Fibroblast of lung (primary cell): Measurements from ENCODE around the gene EDA. TPM values are rescaled to one million over a fixed set of nuclear protein-coding genes. Genes with fewer than 3 reads are reported as not detected.

Experiments
- DNase-seq, 2 donors: peaks; one replicate each; pipeline versions ENCODE4 v3.0.0 to v3.0.0-alpha.2; 2010; ENCODE audit warnings: low read depth in 2 of 2
- H2AFZ ChIP-seq: 2 replicates; pipeline ENCODE4 v1.5.1; 2012; ENCODE audit warnings: low read length, control low read depth, inconsistent platforms
- H3K27ac ChIP-seq: 2 replicates; pipeline ENCODE4 v1.5.1; 2011; ENCODE audit warnings: low read length, control low read depth; ENCODE audit not compliant: insufficient read depth
- H3K27me3 ChIP-seq: 2 replicates; pipeline ENCODE4 v1.5.1; 2011; ENCODE audit warnings: mild to moderate bottlenecking, low read length; ENCODE audit not compliant: control insufficient read depth, insufficient read depth
- H3K36me3 ChIP-seq: 2 replicates; pipeline ENCODE4 v1.5.1; 2011; ENCODE audit warnings: low read length; ENCODE audit not compliant: control insufficient read depth, insufficient read depth
- H3K4me1 ChIP-seq: 2 replicates; pipeline ENCODE4 v1.5.1; 2011; ENCODE audit warnings: low read length; ENCODE audit not compliant: control insufficient read depth, insufficient read depth; ENCODE audit errors: extremely low read depth
- H3K4me2 ChIP-seq: 2 replicates; pipeline ENCODE4 v1.5.1; 2011; ENCODE audit warnings: low read length, control low read depth; ENCODE audit not compliant: insufficient read depth; ENCODE audit errors: extremely low read depth
- H3K4me3 ChIP-seq, 4 experiments: fragments of 200-600 bp in 1 of 4; sonication (generic) in 1 of 4; replicated peaks in 1 of 4; 2 replicates each; pipeline ENCODE4 v1.5.1; 2011 to 2016; ENCODE audit warnings: low read length in 4 of 4, low read depth in 3 of 4, mild to moderate bottlenecking in 3 of 4, control low read depth in 2 of 4, inconsistent platforms in 1 of 4, mixed read lengths in 1 of 4; ENCODE audit not compliant: insufficient read depth in 1 of 4; ENCODE audit errors: control extremely low read depth in 1 of 4
- H3K79me2 ChIP-seq: 2 replicates; pipeline ENCODE4 v1.5.1; 2012; ENCODE audit warnings: mild to moderate bottlenecking, low read length, inconsistent platforms; ENCODE audit not compliant: control insufficient read depth, insufficient read depth
- H3K9ac ChIP-seq: 2 replicates; pipeline ENCODE4 v1.5.1; 2011; ENCODE audit warnings: mild to moderate bottlenecking, low read length, control low read depth; ENCODE audit not compliant: insufficient read depth
- H3K9me3 ChIP-seq: 2 replicates; pipeline ENCODE4 v1.5.1; 2012; ENCODE audit warnings: low read depth, low read length; ENCODE audit not compliant: control insufficient read depth, insufficient read depth
- H4K20me1 ChIP-seq: 2 replicates; pipeline ENCODE4 v1.5.1; 2011; ENCODE audit warnings: low read length; ENCODE audit not compliant: control insufficient read depth, insufficient read depth; ENCODE audit errors: extremely low read depth
- EZH2 ChIP-seq: IDR thresholded peaks from 2 replicates; pipeline ENCODE4 v1.5.1; 2012; ENCODE audit warnings: low read length, control low read depth, mild to moderate bottlenecking; ENCODE audit errors: missing control alignments
- polyA plus RNA-seq, 2 donors: library from polyadenylated mRNA; depleted of rRNA in 1 of 2; stranded (reverse) in 1 of 2; unstranded in 1 of 2; fragments of >200 nt; gene quantifications; 2 replicates each; pipeline ENCODE4 v1.2.1, GENCODE V29; 2011 to 2012; ENCODE audit warnings: missing spikeins in 1 of 2
- total RNA-seq: library from RNA; depleted of rRNA; stranded (reverse); fragments of >200 nt; gene quantifications from 2 replicates; pipeline ENCODE4 v1.2.1, GENCODE V29; 2014
- TF ChIP-seq, protein P1 (sequence below), 2 donors: IDR thresholded peaks in 1 of 2; conservative IDR thresholded peaks in 1 of 2; 1 replicate in 1 of 2; 2 replicates in 1 of 2; pipeline ENCODE4 v1.5.1; 2011 to 2012; ENCODE audit warnings: low read length in 2 of 2, control low read depth in 1 of 2, inconsistent platforms in 1 of 2, low read depth in 1 of 2, mild to moderate bottlenecking in 1 of 2

Gene EDA
- total and polyA plus RNA-seq, 2 donors (not counting 1 experiment from before 2014, with no cell fraction given), result 0.17 to 0.20 TPM

GRCh38 chrX:69748055-69748454, 132.1 kb downstream of the EDA start:
- Histone ChIP-seq H3K4me3 (no peak overlapping the region), H3K27ac (no peak overlapping the region), H3K4me1 (no peaks in the 10 kb centered on the region), H3K36me3 (no peaks in the 10 kb centered on the region), H2AFZ (no peak overlapping the region), H4K20me1 (no peaks in the 10 kb centered on the region), H3K4me2 (no peak overlapping the region), H3K27me3 (no peaks in the 10 kb centered on the region), H3K79me2 (no peaks in the 10 kb centered on the region), H3K9ac (no peak overlapping the region), H3K9me3 (no peaks in the 10 kb centered on the region)
- TF ChIP-seq EZH2, result no peak
- TF ChIP-seq, protein P1, sequence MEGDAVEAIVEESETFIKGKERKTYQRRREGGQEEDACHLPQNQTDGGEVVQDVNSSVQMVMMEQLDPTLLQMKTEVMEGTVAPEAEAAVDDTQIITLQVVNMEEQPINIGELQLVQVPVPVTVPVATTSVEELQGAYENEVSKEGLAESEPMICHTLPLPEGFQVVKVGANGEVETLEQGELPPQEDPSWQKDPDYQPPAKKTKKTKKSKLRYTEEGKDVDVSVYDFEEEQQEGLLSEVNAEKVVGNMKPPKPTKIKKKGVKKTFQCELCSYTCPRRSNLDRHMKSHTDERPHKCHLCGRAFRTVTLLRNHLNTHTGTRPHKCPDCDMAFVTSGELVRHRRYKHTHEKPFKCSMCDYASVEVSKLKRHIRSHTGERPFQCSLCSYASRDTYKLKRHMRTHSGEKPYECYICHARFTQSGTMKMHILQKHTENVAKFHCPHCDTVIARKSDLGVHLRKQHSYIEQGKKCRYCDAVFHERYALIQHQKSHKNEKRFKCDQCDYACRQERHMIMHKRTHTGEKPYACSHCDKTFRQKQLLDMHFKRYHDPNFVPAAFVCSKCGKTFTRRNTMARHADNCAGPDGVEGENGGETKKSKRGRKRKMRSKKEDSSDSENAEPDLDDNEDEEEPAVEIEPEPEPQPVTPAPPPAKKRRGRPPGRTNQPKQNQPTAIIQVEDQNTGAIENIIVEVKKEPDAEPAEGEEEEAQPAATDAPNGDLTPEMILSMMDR (conservative IDR thresholded peaks at IDR 0.05 in 1 of 2, IDR thresholded peaks at IDR 0.05 in 1 of 2; ENCODE audit: low read depth in 1 of 2, low read length in 2 of 2), result no peak
- no peak for DNase-seq

GRCh38 chrX:69759921-69760625, 144.2 kb downstream of the EDA start:
- no peaks in the 10 kb centered on the region for H3K4me1 ChIP-seq
- H4K20me1 ChIP-seq, result no peaks in the 10 kb centered on the region
- no peak for TF ChIP-seq EZH2
- TF ChIP-seq, protein P1 (conservative IDR thresholded peaks at IDR 0.05 in 1 of 2, IDR thresholded peaks at IDR 0.05 in 1 of 2; ENCODE audit: low read depth in 1 of 2, low read length in 2 of 2), result no peak
- no peak overlapping the region for H3K4me2 ChIP-seq
- no peaks in the 10 kb centered on the region for H3K79me2 ChIP-seq
- no peak overlapping the region for H2AFZ ChIP-seq
- no peak overlapping the region for H3K27ac ChIP-seq
- no peak overlapping the region for H3K9ac ChIP-seq
- H3K4me3 ChIP-seq, result no peak overlapping the region
- no peaks in the 10 kb centered on the region for H3K9me3 ChIP-seq
- no peaks in the 10 kb centered on the region for H3K36me3 ChIP-seq
- no peak for DNase-seq
- no peaks in the 10 kb centered on the region for H3K27me3 ChIP-seq

DNA sequence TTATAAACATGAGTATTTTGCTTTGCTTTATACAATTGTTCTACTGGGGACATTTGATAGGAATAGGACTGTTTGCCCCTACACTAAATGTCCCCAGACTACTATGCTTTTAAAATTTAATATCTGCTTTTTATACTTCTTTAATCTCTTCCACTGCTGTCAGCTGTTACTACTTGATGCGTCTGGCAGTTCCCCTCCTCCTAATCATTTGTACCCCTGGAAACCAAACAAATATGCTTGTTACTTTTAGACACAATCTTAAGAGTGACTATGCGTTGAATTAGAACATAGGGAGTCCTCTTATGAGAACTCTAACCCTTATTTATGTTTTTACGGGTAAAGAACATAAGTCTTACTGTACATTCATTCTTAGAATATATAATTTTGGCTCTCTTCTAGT, 145.7 kb downstream of the EDA start:
- no peak overlapping the region for H3K4me2 ChIP-seq

More for the DNA sequence above, 145.7 kb downstream of the EDA start:
- no peak overlapping the region for H3K4me3 ChIP-seq
- H3K36me3 ChIP-seq, result no peaks in the 10 kb centered on the region
- no peaks in the 10 kb centered on the region for H4K20me1 ChIP-seq
- no peaks in the 10 kb centered on the region for H3K79me2 ChIP-seq
- H3K4me1 ChIP-seq, result no peaks in the 10 kb centered on the region
- H3K9me3 ChIP-seq, result no peaks in the 10 kb centered on the region
- H3K27me3 ChIP-seq, result no peaks in the 10 kb centered on the region
- no peak overlapping the region for H3K27ac ChIP-seq
- DNase-seq, result no peak
- TF ChIP-seq EZH2, result no peak
- TF ChIP-seq, protein P1 (conservative IDR thresholded peaks at IDR 0.05 in 1 of 2, IDR thresholded peaks at IDR 0.05 in 1 of 2; ENCODE audit: low read depth in 1 of 2, low read length in 2 of 2), result no peak
- no peak overlapping the region for H3K9ac ChIP-seq
- no peak overlapping the region for H2AFZ ChIP-seq
